NT2/D1 (cell line): Measurements from ENCODE around the gene OSBPL3.

Source experiments
- YY1 ChIP-seq: IDR thresholded peaks from 2 replicates; pipeline ENCODE4 v1.6.1; 2011; ENCODE audit not compliant: insufficient read length, insufficient read depth
- ZNF274 ChIP-seq: IDR thresholded peaks from 2 replicates; pipeline ENCODE4 v1.6.1; 2011; ENCODE audit warnings: mild to moderate bottlenecking, low read depth, low read length

GRCh38 chr7:24883622-24884013 lies 96.4 kb downstream of the OSBPL3 start:
- no peak for TF ChIP-seq YY1
- TF ChIP-seq ZNF274 = no peak
